DMS53 treated with DMSO at 0.1 percent for 48 hours (cell line): ENCODE data around the gene KCNN3.

Experiments used
- DNase-seq: peaks from one replicate; lab custom pipeline; 2025; ENCODE audit not compliant: unreplicated experiment; lab: John Stamatoyannopoulos, UW

Gene KCNN3

GRCh38 chr1:154772606-154773506, 97.2 kb downstream of the KCNN3 start:
- DNase-seq, result no peak

- no peak for DNase-seq
Measured at GRCh38 chr1:154772056-154772455, 98.0 kb downstream of the KCNN3 start.

- no peak for DNase-seq
Measured at GRCh38 chr1:154770897-154771594, 99.0 kb downstream of the KCNN3 start.

GRCh38 chr1:154769193-154769895, 100.7 kb downstream of the KCNN3 start:
- no peak for DNase-seq

- DNase-seq, result no peak
Measured at GRCh38 chr1:154768456-154769125, 101.5 kb downstream of the KCNN3 start.

GRCh38 chr1:154767315-154768240, 102.5 kb downstream of the KCNN3 start:
- DNase-seq, result no peak

GRCh38 chr1:154765970-154766369, 104.1 kb downstream of the KCNN3 start:
- DNase-seq, result no peak

- no peak for DNase-seq
Measured at GRCh38 chr1:154764773-154765172, 105.3 kb downstream of the KCNN3 start.

GRCh38 chr1:154764181-154764580, 105.9 kb downstream of the KCNN3 start:
- no peak for DNase-seq

- DNase-seq, result peak; percentile 49
Measured at GRCh38 chr1:154760469-154760933, 109.6 kb downstream of the KCNN3 start.

GRCh38 chr1:154759793-154760192, 110.3 kb downstream of the KCNN3 start:
- DNase-seq, result no peak

GRCh38 chr1:154759196-154759595, 110.9 kb downstream of the KCNN3 start:
- DNase-seq, result no peak

GRCh38 chr1:154758346-154758745, 111.7 kb downstream of the KCNN3 start:
- no peak for DNase-seq

- DNase-seq, result no peak
Measured at GRCh38 chr1:154756793-154757548, 113.1 kb downstream of the KCNN3 start.

- DNase-seq, result no peak
Measured at GRCh38 chr1:154755858-154756730, 114.0 kb downstream of the KCNN3 start.

GRCh38 chr1:154753426-154753825, 116.7 kb downstream of the KCNN3 start:
- no peak for DNase-seq

GRCh38 chr1:154752273-154753030, 117.6 kb downstream of the KCNN3 start:
- no peak for DNase-seq
